ENCODE measurements around the gene GALP.

Gene GALP

GRCh38 chr19:56137405-56137804 is 38.4 kb upstream of the GALP start:
- no peak overlapping the region for H3K27ac ChIP-seq (ENCODE audit: extremely low read depth, low read depth, low read length)
- no peak for TF ChIP-seq ZNF548 (tag by site-specific recombination; IDR thresholded peaks at IDR 0.05)
- TF ChIP-seq IKZF3 (tag by site-specific recombination; IDR thresholded peaks at IDR 0.05): no peak
- TF ChIP-seq HIC1 (tag by site-specific recombination; IDR thresholded peaks at IDR 0.05): no peak
- TF ChIP-seq ZNF560 (tag by site-specific recombination; IDR thresholded peaks at IDR 0.05; ENCODE audit: borderline replicate concordance): no peak
- TF ChIP-seq ZNF555 (tag by site-specific recombination; conservative IDR thresholded peaks at IDR 0.05): no peak
- TF ChIP-seq ZNF585B (tag by site-specific recombination; IDR thresholded peaks at IDR 0.05): no peak
- no peak for TF ChIP-seq ZNF510 (tag by site-specific recombination; IDR thresholded peaks at IDR 0.05; ENCODE audit: insufficient replicate concordance)
- no peak for TF ChIP-seq ZNF776 (tag by site-specific recombination; IDR thresholded peaks at IDR 0.05; ENCODE audit: borderline replicate concordance)
- no peak for TF ChIP-seq ELK4 (IDR thresholded peaks at IDR 0.05; ENCODE audit: borderline replicate concordance, low read depth, low read length)
- TF ChIP-seq ZNF138 (tag by site-specific recombination; IDR thresholded peaks at IDR 0.05; ENCODE audit: borderline replicate concordance): no peak
- no peak for TF ChIP-seq ZNF837 (tag by site-specific recombination; IDR thresholded peaks at IDR 0.05)
- no peak for TF ChIP-seq ZNF214 (tag by site-specific recombination; IDR thresholded peaks at IDR 0.05; ENCODE audit: borderline replicate concordance)
- TF ChIP-seq PRDM1 (tag by site-specific recombination; IDR thresholded peaks at IDR 0.05): no peak
- no peak for TF ChIP-seq OVOL3 (tag by site-specific recombination; IDR thresholded peaks at IDR 0.05)
- TF ChIP-seq ZNF350 (tag by site-specific recombination; IDR thresholded peaks at IDR 0.05): no peak
- TF ChIP-seq ATF2 (tag by site-specific recombination; IDR thresholded peaks at IDR 0.05; ENCODE audit: low read depth): no peak
- TF ChIP-seq ZEB2 (tag by site-specific recombination; IDR thresholded peaks at IDR 0.05): no peak
- TF ChIP-seq ZNF391 (tag by site-specific recombination; IDR thresholded peaks at IDR 0.05; ENCODE audit: borderline replicate concordance, low read depth): no peak
- ChIA-PET POLR2A (no interaction called here), CTCF (no interaction called here)
- H3K36me3 ChIP-seq (ENCODE audit: control insufficient read depth in 2 of 2, insufficient read depth in 1 of 2, low read length in 2 of 2): no peaks in the 10 kb centered on the region
- no peaks in the 10 kb centered on the region for H3K9me3 ChIP-seq (ENCODE audit: control insufficient read depth, insufficient read depth, low read depth, low read length)
- peaks cover 12% of the 10 kb centered on the region for H3K4me1 ChIP-seq (ENCODE audit: control insufficient read depth, insufficient read depth, low read length)
- no peak overlapping the region for H3K4me3 ChIP-seq (ENCODE audit: low read depth, low read length)

GRCh38 chr19:56138069-56138468 is 37.7 kb upstream of the GALP start:
- peaks cover 0 to 6% of the 10 kb centered on the region in 2 experiments; a peak in 1 of 3 replicates for H3K36me3 ChIP-seq (ENCODE audit: control insufficient read depth in 2 of 2, insufficient read depth in 1 of 2, low read length in 2 of 2)
- TF ChIP-seq ZBTB26 (tag by site-specific recombination; optimal IDR thresholded peaks at IDR 0.05): no peak
- TF ChIP-seq ZNF558 (tag by site-specific recombination; IDR thresholded peaks at IDR 0.05): no peak
- TF ChIP-seq ZNF140 (tag by site-specific recombination; IDR thresholded peaks at IDR 0.05): no peak
- TF ChIP-seq ZNF223 (tag by site-specific recombination; IDR thresholded peaks at IDR 0.05): no peak
- ChIA-PET POLR2A (interaction anchor here (1.0 kb wide), 1 partner anchor 17 kb away, joined by 5 read pairs; the partner anchor contains the start of gene ZNF787), CTCF (interaction anchor here (0.6 to 1.2 kb wide), 2 partner anchors 11 to 19 kb away, joined by 4 read pairs; no protein-coding TSS in a partner anchor)
- no peak overlapping the region for H3K27ac ChIP-seq (ENCODE audit: extremely low read depth, low read depth, low read length)
- no peak overlapping the region for H3K4me3 ChIP-seq (ENCODE audit: low read depth, low read length)
- peaks cover 12% of the 10 kb centered on the region for H3K4me1 ChIP-seq (ENCODE audit: control insufficient read depth, insufficient read depth, low read length)
- H3K9me3 ChIP-seq (ENCODE audit: control insufficient read depth, insufficient read depth, low read depth, low read length): no peaks in the 10 kb centered on the region

Data from HEK293 (cell line).